ENCODE results near the gene MAGI2. TPM values are rescaled to one million over a fixed set of nuclear protein-coding genes. Genes with fewer than 3 reads are reported as not detected.
A peak's percentile ranks its signal among the peaks of the same experiment; 100 is the strongest.

The MAGI2 gene
- polyA plus RNA-seq, 3 donors, result 35.4 to 39.1 (median 36.4) TPM

GRCh38 chr7:79180533-79180932 lies 272.9 kb downstream of the MAGI2 start:
- no peak for DNase-seq (ENCODE audit: low read depth in 3 of 3, low spot score in 2 of 3)

GRCh38 chr7:79176859-79177477 lies 276.5 kb downstream of the MAGI2 start:
- DNase-seq (ENCODE audit: low read depth in 3 of 3, low spot score in 2 of 3), result peak; percentile 13 to 27 (median 18)

- DNase-seq (ENCODE audit: low read depth in 3 of 3, low spot score in 2 of 3), result no peak
Observed at GRCh38 chr7:79175374-79175773, 278.1 kb downstream of the MAGI2 start.

GRCh38 chr7:79165225-79165624 lies 288.2 kb downstream of the MAGI2 start:
- DNase-seq (ENCODE audit: low read depth in 3 of 3, low spot score in 2 of 3), result no peak

GRCh38 chr7:79159040-79159664 lies 294.3 kb downstream of the MAGI2 start:
- no peak for DNase-seq (ENCODE audit: low read depth in 3 of 3, low spot score in 2 of 3)

GRCh38 chr7:79157281-79157680 lies 296.2 kb downstream of the MAGI2 start:
- no peak for DNase-seq (ENCODE audit: low read depth in 3 of 3, low spot score in 2 of 3)

- DNase-seq (ENCODE audit: low read depth in 3 of 3, low spot score in 2 of 3), result no peak
Observed at GRCh38 chr7:79149831-79150230, 303.6 kb downstream of the MAGI2 start.

GRCh38 chr7:79142706-79143105 lies 310.8 kb downstream of the MAGI2 start:
- no peak for DNase-seq (ENCODE audit: low read depth in 3 of 3, low spot score in 2 of 3)

- DNase-seq (ENCODE audit: low read depth in 3 of 3, low spot score in 2 of 3), result no peak
Observed at GRCh38 chr7:79141252-79141651, 312.2 kb downstream of the MAGI2 start.

- no peak for DNase-seq (ENCODE audit: low read depth in 3 of 3, low spot score in 2 of 3)
Observed at GRCh38 chr7:79137942-79138341, 315.5 kb downstream of the MAGI2 start.

- DNase-seq (ENCODE audit: low read depth in 3 of 3, low spot score in 2 of 3), result no peak
Observed at GRCh38 chr7:79132844-79133451, 320.5 kb downstream of the MAGI2 start.

- DNase-seq (ENCODE audit: low read depth in 3 of 3, low spot score in 2 of 3), result no peak
Observed at GRCh38 chr7:79130715-79131114, 322.8 kb downstream of the MAGI2 start.

- DNase-seq (ENCODE audit: low read depth in 3 of 3, low spot score in 2 of 3), result no peak
Observed at GRCh38 chr7:79124331-79124730, 329.1 kb downstream of the MAGI2 start.

GRCh38 chr7:79118143-79118542 lies 335.3 kb downstream of the MAGI2 start:
- DNase-seq (ENCODE audit: low read depth in 3 of 3, low spot score in 2 of 3), result no peak

GRCh38 chr7:79096361-79096805 lies 357.1 kb downstream of the MAGI2 start:
- DNase-seq (ENCODE audit: low read depth in 3 of 3, low spot score in 2 of 3), result no peak

- DNase-seq (ENCODE audit: low read depth in 3 of 3, low spot score in 2 of 3), result no peak
Observed at GRCh38 chr7:79093421-79093820, 360.0 kb downstream of the MAGI2 start.

- DNase-seq (ENCODE audit: low read depth in 3 of 3, low spot score in 2 of 3), result no peak
Observed at GRCh38 chr7:79091661-79092060, 361.8 kb downstream of the MAGI2 start.

GRCh38 chr7:79091011-79091410 lies 362.5 kb downstream of the MAGI2 start:
- DNase-seq (ENCODE audit: low read depth in 3 of 3, low spot score in 2 of 3), result no peak

- no peak for DNase-seq (ENCODE audit: low read depth in 3 of 3, low spot score in 2 of 3)
Observed at GRCh38 chr7:79090543-79090942, 362.9 kb downstream of the MAGI2 start.

- no peak for DNase-seq (ENCODE audit: low read depth in 3 of 3, low spot score in 2 of 3)
Observed at GRCh38 chr7:79084423-79084822, 369.0 kb downstream of the MAGI2 start.

GRCh38 chr7:79079919-79080554 lies 373.4 kb downstream of the MAGI2 start:
- no peak for DNase-seq (ENCODE audit: low read depth in 3 of 3, low spot score in 2 of 3)

- DNase-seq (ENCODE audit: low read depth in 3 of 3, low spot score in 2 of 3), result no peak
Observed at GRCh38 chr7:79078273-79078672, 375.2 kb downstream of the MAGI2 start.

All from right renal cortex interstitium (tissue), 3 donors.